ENCODE results near the gene UST.

UST gene

DNA sequence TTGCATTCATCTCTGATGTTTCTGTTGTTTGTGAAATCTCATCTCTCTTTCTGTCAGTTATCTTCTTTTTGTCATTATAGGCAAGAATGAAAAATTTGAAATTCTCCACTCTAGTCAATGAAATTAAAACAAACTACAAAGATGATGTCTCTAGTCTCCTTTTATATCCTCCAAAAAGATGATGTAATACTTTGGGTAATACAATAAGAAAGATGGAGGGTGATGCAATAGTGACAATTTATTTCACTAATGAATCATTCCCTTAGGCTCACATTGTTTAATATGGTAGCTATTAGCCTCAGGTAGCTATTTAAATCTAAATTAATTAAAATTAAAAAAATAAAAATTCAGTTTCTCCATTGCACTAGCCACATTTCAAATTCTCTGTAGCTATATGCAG, 145.4 kb downstream of the UST start:
- no peak overlapping the region for H3K27ac ChIP-seq
- TF ChIP-seq, protein P1, sequence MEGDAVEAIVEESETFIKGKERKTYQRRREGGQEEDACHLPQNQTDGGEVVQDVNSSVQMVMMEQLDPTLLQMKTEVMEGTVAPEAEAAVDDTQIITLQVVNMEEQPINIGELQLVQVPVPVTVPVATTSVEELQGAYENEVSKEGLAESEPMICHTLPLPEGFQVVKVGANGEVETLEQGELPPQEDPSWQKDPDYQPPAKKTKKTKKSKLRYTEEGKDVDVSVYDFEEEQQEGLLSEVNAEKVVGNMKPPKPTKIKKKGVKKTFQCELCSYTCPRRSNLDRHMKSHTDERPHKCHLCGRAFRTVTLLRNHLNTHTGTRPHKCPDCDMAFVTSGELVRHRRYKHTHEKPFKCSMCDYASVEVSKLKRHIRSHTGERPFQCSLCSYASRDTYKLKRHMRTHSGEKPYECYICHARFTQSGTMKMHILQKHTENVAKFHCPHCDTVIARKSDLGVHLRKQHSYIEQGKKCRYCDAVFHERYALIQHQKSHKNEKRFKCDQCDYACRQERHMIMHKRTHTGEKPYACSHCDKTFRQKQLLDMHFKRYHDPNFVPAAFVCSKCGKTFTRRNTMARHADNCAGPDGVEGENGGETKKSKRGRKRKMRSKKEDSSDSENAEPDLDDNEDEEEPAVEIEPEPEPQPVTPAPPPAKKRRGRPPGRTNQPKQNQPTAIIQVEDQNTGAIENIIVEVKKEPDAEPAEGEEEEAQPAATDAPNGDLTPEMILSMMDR (IDR thresholded peaks at IDR 0.05), result no peak
- no peak for TF ChIP-seq ZFX (IDR thresholded peaks at IDR 0.05; ENCODE audit: borderline replicate concordance)

GRCh38 chr6:148893073-148893472, 146.2 kb downstream of the UST start:
- H3K27ac ChIP-seq, result no peak overlapping the region
- no peak for TF ChIP-seq ZFX (IDR thresholded peaks at IDR 0.05; ENCODE audit: borderline replicate concordance)
- TF ChIP-seq, protein P1 (IDR thresholded peaks at IDR 0.05), result no peak

GRCh38 chr6:148893481-148893880, 146.7 kb downstream of the UST start:
- TF ChIP-seq ZFX (IDR thresholded peaks at IDR 0.05; ENCODE audit: borderline replicate concordance), result no peak
- TF ChIP-seq, protein P1 (IDR thresholded peaks at IDR 0.05), result no peak
- H3K27ac ChIP-seq, result no peak overlapping the region

DNA sequence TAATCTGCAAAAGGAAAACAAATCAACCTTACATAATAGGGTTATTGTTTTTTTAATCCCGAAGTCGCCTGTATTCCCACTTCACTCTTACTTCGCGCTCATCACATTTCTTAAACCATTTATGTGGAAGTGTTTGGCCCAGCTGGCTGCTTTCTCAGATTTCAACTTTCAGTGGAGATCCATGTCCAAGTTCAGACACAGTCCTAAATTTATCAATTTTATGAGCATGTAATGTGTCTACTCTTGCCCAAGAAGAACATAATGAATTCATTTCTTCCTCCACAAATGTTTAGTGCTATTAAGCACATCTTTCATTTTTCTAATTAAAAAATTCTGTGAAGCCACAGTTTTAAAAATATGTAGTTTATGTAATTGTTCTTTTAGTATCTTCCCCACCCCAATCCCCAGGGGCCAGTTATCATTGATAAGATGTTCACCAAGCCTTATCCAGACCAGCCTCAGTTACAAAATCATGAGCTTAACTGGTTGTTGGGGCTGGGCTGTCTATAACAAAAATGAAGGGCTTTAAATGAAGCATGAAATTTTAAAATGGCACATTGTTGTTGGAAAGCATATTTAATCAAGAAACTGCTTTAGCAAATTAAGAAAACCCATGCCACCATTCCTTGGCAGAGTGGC, 151.7 kb downstream of the UST start:
- H3K27ac ChIP-seq, result no peak overlapping the region
- TF ChIP-seq ZFX (IDR thresholded peaks at IDR 0.05; ENCODE audit: borderline replicate concordance), result no peak
- TF ChIP-seq, protein P1 (IDR thresholded peaks at IDR 0.05), result no peak

GRCh38 chr6:148904896-148905870, 158.4 kb downstream of the UST start:
- no peak for TF ChIP-seq ZFX (IDR thresholded peaks at IDR 0.05; ENCODE audit: borderline replicate concordance)
- TF ChIP-seq, protein P1 (IDR thresholded peaks at IDR 0.05), result no peak
- no peak overlapping the region for H3K27ac ChIP-seq

GRCh38 chr6:148905901-148906300, 159.1 kb downstream of the UST start:
- no peak overlapping the region for H3K27ac ChIP-seq
- TF ChIP-seq, protein P1 (IDR thresholded peaks at IDR 0.05), result no peak
- TF ChIP-seq ZFX (IDR thresholded peaks at IDR 0.05; ENCODE audit: borderline replicate concordance), result no peak

DNA sequence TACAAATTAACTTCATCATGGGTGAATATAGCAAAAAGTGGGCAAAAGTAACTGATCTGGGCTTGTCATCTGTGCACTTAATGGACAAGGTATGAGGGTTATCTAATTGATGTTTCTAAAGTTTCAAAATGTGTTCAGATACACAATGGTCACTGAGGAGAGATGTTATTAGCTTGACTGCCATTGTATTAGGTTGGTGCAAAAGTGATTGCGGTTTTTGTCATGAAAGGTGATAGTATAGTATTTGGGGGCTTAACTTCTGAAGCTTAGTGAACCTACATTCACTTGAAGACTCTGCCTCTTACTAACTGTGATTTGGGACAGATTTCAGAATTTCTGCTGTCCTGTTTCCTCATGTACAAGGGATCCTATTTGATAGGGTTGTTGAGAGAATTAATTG, 159.6 kb downstream of the UST start:
- H3K27ac ChIP-seq, result no peak overlapping the region
- no peak for TF ChIP-seq ZFX (IDR thresholded peaks at IDR 0.05; ENCODE audit: borderline replicate concordance)
- TF ChIP-seq, protein P1 (IDR thresholded peaks at IDR 0.05), result no peak
